PC-9 (cell line): Measurements from ENCODE around the gene TULP4. TPM values are rescaled to one million over a fixed set of nuclear protein-coding genes. Genes with fewer than 3 reads are reported as not detected.

Experiments used
- BruUV-seq: library from RNA; stranded (reverse); fragments of 400-500 nt; replicated peaks from 2 replicates; lab custom pipeline; 2021; lab: Mats Ljungman, UMichigan
- CTCF ChIA-PET: fragments of 300-600 bp; sonication (Branson Sonifier 250); formaldehyde crosslinking; loops from one replicate; lab custom pipeline; 2022; ENCODE audit warnings: antibody characterized with exemption; lab: Charles Lee
- POLR2A ChIA-PET: fragments of 300-600 bp; sonication (Branson Sonifier 250); formaldehyde crosslinking; loops from one replicate; lab custom pipeline; 2022; ENCODE audit warnings: antibody characterized with exemption; ENCODE audit not compliant: unreplicated experiment; lab: Charles Lee
- DNase-seq, 2 experiments: peaks; one replicate each; pipeline versions ENCODE4 v3.0.0 to v3.0.0-alpha.2; 2015 to 2022; ENCODE audit warnings: mixed read lengths in 1 of 2
- H2AFZ ChIP-seq: fragments of 200-600 bp; sonication (generic); 2 replicates; pipeline ENCODE4 v1.8.1; 2017; ENCODE audit warnings: antibody characterized with exemption
- H3F3A ChIP-seq: fragments of 200-600 bp; sonication (generic); 2 replicates; pipeline ENCODE4 v1.8.1; 2017; ENCODE audit warnings: antibody characterized with exemption, mild to moderate bottlenecking, low read depth; ENCODE audit not compliant: insufficient read depth
- H3K27ac ChIP-seq: fragments of 200-600 bp; sonication (generic); 2 replicates; pipeline ENCODE4 v1.6.1; 2016; ENCODE audit warnings: mixed run types
- H3K27me3 ChIP-seq: fragments of 200-600 bp; sonication (generic); 2 replicates; pipeline ENCODE4 v1.6.1; 2016; ENCODE audit warnings: low read depth, mixed run types; ENCODE audit not compliant: insufficient read depth
- H3K36me3 ChIP-seq: fragments of 200-600 bp; sonication (generic); 2 replicates; pipeline ENCODE4 v1.6.1; 2016; ENCODE audit warnings: low read depth, mixed run types
- H3K4me1 ChIP-seq: fragments of 200-600 bp; sonication (generic); replicated peaks from 2 replicates; pipeline ENCODE4 v1.6.1; 2016; ENCODE audit warnings: mixed run types; ENCODE audit not compliant: insufficient read depth
- H3K4me2 ChIP-seq: fragments of 200-600 bp; sonication (generic); 2 replicates; pipeline ENCODE4 v1.6.1; 2017; ENCODE audit warnings: mixed run types
- H3K4me3 ChIP-seq: fragments of 200-600 bp; sonication (generic); 2 replicates; pipeline ENCODE4 v1.6.1; 2016; ENCODE audit warnings: mixed run types
- H3K79me2 ChIP-seq: fragments of 200-600 bp; sonication (generic); 2 replicates; pipeline ENCODE4 v1.6.1; 2017; ENCODE audit warnings: low read depth, mixed run types
- H3K9me2 ChIP-seq: fragments of 200-600 bp; sonication (generic); 2 replicates; pipeline ENCODE4 v1.8.1; 2017; ENCODE audit warnings: mild to moderate bottlenecking; ENCODE audit not compliant: insufficient read depth
- H3K9me3 ChIP-seq: fragments of 200-600 bp; sonication (generic); 2 replicates; pipeline ENCODE4 v1.8.1; 2016; ENCODE audit warnings: low read depth; ENCODE audit not compliant: insufficient read depth
- H4K20me1 ChIP-seq: fragments of 200-600 bp; sonication (generic); 2 replicates; pipeline ENCODE4 v1.8.1; 2017; ENCODE audit not compliant: insufficient read depth
- EZH2 ChIP-seq: fragments of 200-600 bp; sonication (generic); IDR thresholded peaks from 2 replicates; pipeline ENCODE4 v1.8.0; 2017; ENCODE audit warnings: antibody characterized with exemption, low read depth
- intact Hi-C: fragments of 100-400 bp; cut with micrococcal nuclease; formaldehyde crosslinking; loops from one replicate; pipeline ENCODE4 v1.10.0; 2022; ENCODE audit not compliant: unreplicated experiment
- total RNA-seq: library from RNA; stranded (reverse); gene quantifications from 2 replicates; pipeline ENCODE4 v1.2.3, GENCODE V29; 2021
- TF ChIP-seq, protein P1 (sequence below): fragments of 200-600 bp; sonication (generic); conservative IDR thresholded peaks from 2 replicates; pipeline ENCODE4 v1.6.1; 2017; ENCODE audit warnings: mixed run types, antibody characterized with exemption, mild to moderate bottlenecking, moderate library complexity

The TULP4 gene
- total RNA-seq, 1 experiment from 2014 or later, result 34.0 TPM

DNA sequence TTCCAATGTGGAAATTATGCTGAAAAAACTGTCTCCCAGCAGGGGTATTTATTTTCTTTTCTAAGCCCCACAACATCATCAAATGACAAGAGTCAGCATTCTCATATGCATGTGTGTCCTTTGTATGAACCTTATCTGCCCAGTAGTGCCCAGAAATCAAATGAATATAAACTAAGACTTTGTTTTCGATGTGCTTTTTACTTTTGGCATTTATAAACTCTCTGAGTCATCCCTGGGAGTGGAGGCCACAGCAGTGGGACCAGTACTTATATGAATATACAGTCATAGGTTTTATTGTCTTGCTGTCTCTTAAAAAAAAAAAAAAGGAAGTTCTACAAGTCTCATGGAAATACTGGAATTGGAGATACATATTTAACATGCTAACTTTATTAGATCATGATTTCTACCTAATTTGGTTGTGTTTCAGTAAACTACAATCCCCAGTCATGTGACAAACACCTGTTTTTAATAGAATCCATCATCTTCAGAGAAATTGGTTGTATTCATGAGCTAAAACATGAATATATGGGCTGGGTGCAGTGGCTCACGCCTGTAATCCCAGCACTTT lies 148.4 kb downstream of the TULP4 start:
- CTCF ChIA-PET, result no interaction called here
- no TSS peak for BruUV-seq
- POLR2A ChIA-PET, result no interaction called here
- Histone ChIP-seq H3K36me3 (no peaks in the 10 kb centered on the region), H3K4me3 (no peak overlapping the region), H3K4me2 (no peak overlapping the region), H3K4me1 (no peaks in the 10 kb centered on the region), H4K20me1 (no peaks in the 10 kb centered on the region), H3K27ac (no peak overlapping the region), H3F3A (no peaks in the 10 kb centered on the region; the same call in 1 of the 2 replicates), H3K9me3 (no peaks in the 10 kb centered on the region), H3K9me2 (no peaks in the 10 kb centered on the region), H2AFZ (no peak overlapping the region), H3K79me2 (no peaks in the 10 kb centered on the region), H3K27me3 (no peaks in the 10 kb centered on the region)
- intact Hi-C loops, result no loop called here
- DNase-seq, result no peak
- TF ChIP-seq, protein P1, sequence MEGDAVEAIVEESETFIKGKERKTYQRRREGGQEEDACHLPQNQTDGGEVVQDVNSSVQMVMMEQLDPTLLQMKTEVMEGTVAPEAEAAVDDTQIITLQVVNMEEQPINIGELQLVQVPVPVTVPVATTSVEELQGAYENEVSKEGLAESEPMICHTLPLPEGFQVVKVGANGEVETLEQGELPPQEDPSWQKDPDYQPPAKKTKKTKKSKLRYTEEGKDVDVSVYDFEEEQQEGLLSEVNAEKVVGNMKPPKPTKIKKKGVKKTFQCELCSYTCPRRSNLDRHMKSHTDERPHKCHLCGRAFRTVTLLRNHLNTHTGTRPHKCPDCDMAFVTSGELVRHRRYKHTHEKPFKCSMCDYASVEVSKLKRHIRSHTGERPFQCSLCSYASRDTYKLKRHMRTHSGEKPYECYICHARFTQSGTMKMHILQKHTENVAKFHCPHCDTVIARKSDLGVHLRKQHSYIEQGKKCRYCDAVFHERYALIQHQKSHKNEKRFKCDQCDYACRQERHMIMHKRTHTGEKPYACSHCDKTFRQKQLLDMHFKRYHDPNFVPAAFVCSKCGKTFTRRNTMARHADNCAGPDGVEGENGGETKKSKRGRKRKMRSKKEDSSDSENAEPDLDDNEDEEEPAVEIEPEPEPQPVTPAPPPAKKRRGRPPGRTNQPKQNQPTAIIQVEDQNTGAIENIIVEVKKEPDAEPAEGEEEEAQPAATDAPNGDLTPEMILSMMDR, result no peak
- no peak for TF ChIP-seq EZH2

GRCh38 chr6:158461954-158462353 lies 149.7 kb downstream of the TULP4 start:
- POLR2A ChIA-PET, result no interaction called here
- Histone ChIP-seq H3K4me2 (no peak overlapping the region), H3K4me3 (no peak overlapping the region), H3K79me2 (no peaks in the 10 kb centered on the region), H3K27me3 (no peaks in the 10 kb centered on the region), H2AFZ (no peak overlapping the region), H4K20me1 (no peaks in the 10 kb centered on the region), H3K9me2 (no peaks in the 10 kb centered on the region), H3K27ac (no peak overlapping the region), H3F3A (no peaks in the 10 kb centered on the region; the same call in 1 of the 2 replicates), H3K36me3 (no peaks in the 10 kb centered on the region), H3K4me1 (no peaks in the 10 kb centered on the region), H3K9me3 (no peaks in the 10 kb centered on the region)
- CTCF ChIA-PET, result no interaction called here
- no TSS peak for BruUV-seq
- no peak for DNase-seq
- intact Hi-C loops, result no loop called here
- no peak for TF ChIP-seq EZH2
- TF ChIP-seq, protein P1, result no peak

- TF ChIP-seq, protein P1, result no peak
- TF ChIP-seq EZH2, result no peak
- no peaks in the 10 kb centered on the region for H3K79me2 ChIP-seq
- no peak overlapping the region for H3K27ac ChIP-seq
- H3K4me3 ChIP-seq, result no peak overlapping the region
- H2AFZ ChIP-seq, result no peak overlapping the region
- no peaks in the 10 kb centered on the region; the same call in 1 of the 2 replicates for H3F3A ChIP-seq
- H3K4me2 ChIP-seq, result no peak overlapping the region
- H4K20me1 ChIP-seq, result no peaks in the 10 kb centered on the region
- CTCF ChIA-PET, result no interaction called here
- BruUV-seq, result no TSS peak
- H3K9me3 ChIP-seq, result no peaks in the 10 kb centered on the region
- H3K9me2 ChIP-seq, result no peaks in the 10 kb centered on the region
- DNase-seq, result no peak
- POLR2A ChIA-PET, result no interaction called here
- intact Hi-C loops, result no loop called here
- H3K36me3 ChIP-seq, result no peaks in the 10 kb centered on the region
- H3K4me1 ChIP-seq, result no peaks in the 10 kb centered on the region
- H3K27me3 ChIP-seq, result no peaks in the 10 kb centered on the region
These were observed 152.2 kb downstream of the TULP4 start for GRCh38 chr6:158464483-158464882.
